Heart right ventricle (tissue), 16 donors: Measurements from ENCODE around the gene EPM2A. TPM values are rescaled to one million over a fixed set of nuclear protein-coding genes. Genes with fewer than 3 reads are reported as not detected.

Experiments
- ATAC-seq, 8 donors: fragments of 200-7000 bp; cut with Tn5 transposase; one replicate each; pipeline ENCODE4 v1.9.1; 2020; ENCODE audit warnings: mild to moderate bottlenecking in 8 of 8, moderate library complexity in 8 of 8, moderate number of reproducible peaks in 1 of 8
- DNase-seq, 2 donors: peaks; one replicate each; pipeline ENCODE4 v3.0.0-alpha.2; 2020
- H3K27ac ChIP-seq, 10 donors: fragments of 200-600 bp; sonication (generic) in 2 of 10; one replicate each; pipeline versions ENCODE4 v1.5.0 to v1.8.0; 2020 to 2022; ENCODE audit warnings: mild to moderate bottlenecking in 3 of 10
- H3K27me3 ChIP-seq, 7 donors: fragments of 200-600 bp; one replicate each; pipeline ENCODE4 v1.8.0; 2021 to 2022; ENCODE audit warnings: mild to moderate bottlenecking in 2 of 7
- H3K36me3 ChIP-seq, 9 donors: fragments of 200-600 bp; sonication (generic) in 1 of 9; one replicate each; pipeline versions ENCODE4 v1.5.0 to v1.8.0; 2020 to 2022; ENCODE audit warnings: mild to moderate bottlenecking in 2 of 9
- H3K4me1 ChIP-seq, 9 donors: fragments of 200-600 bp; sonication (generic) in 1 of 9; one replicate each; pipeline versions ENCODE4 v1.5.0 to v1.8.0; 2020 to 2022; ENCODE audit warnings: mild to moderate bottlenecking in 4 of 9
- H3K4me3 ChIP-seq, 10 donors: fragments of 200-600 bp; sonication (generic) in 2 of 10; one replicate each; pipeline versions ENCODE4 v1.5.0 to v1.8.0; 2020 to 2022; ENCODE audit warnings: mild to moderate bottlenecking in 7 of 10, moderate library complexity in 2 of 10
- H3K9me3 ChIP-seq, 11 donors: fragments of 200-600 bp in 10 of 11; sonication (generic) in 2 of 11; one replicate each; pipeline versions ENCODE4 v1.5.0 to v1.8.0; 2013 to 2022; ENCODE audit warnings: mild to moderate bottlenecking in 2 of 11, control low read depth in 1 of 11, moderate library complexity in 1 of 11
- CTCF ChIP-seq, 9 donors: fragments of 200-600 bp; sonication (generic) in 2 of 9; IDR thresholded peaks; one replicate each; pipeline versions ENCODE4 v1.5.0 to v1.8.0; 2021 to 2022; ENCODE audit warnings: antibody characterized with exemption in 9 of 9, mild to moderate bottlenecking in 5 of 9, moderate library complexity in 1 of 9
- WGBS, 2 donors: extraction: QIAGEN DNeasy Blood & Tissue Kit; methylation state at CpG; one replicate each; pipeline ENCODE4 v1.1.7; 2013; ENCODE audit warnings: inconsistent platforms in 1 of 2; 5-methylcytosine and 5-hydroxymethylcytosine counted together
- intact Hi-C, 10 donors: fragments of 100-400 bp; cut with DNase I; formaldehyde crosslinking; loops; one replicate each; pipeline versions ENCODE4 v1.11.1 to v1.14.2; 2022
- polyA plus RNA-seq, 2 donors: library from polyadenylated mRNA; stranded (reverse); fragments of 200-250 nt; gene quantifications; one replicate each; pipeline ENCODE4 v1.2.3, GENCODE V29; 2013
- total RNA-seq, 10 donors: library from RNA; stranded (reverse); fragmentation: NEBNext Ultra II Directional in 3 of 10; extraction: Animal tissue kit (Norgen Biotek cat#: 25700) in 3 of 10; gene quantifications; one replicate each; pipeline versions ENCODE4 v1.2.1 to v1.2.4, GENCODE V29; 2021 to 2023
- donor health status: Arrhythmogenic right ventricular cardiomyopathy.
- donor health status: ischemic (EF 13 %, LVEDD 7.1; RV severe dilation, severe dysfunction).
- donor health status: healthy with polysubstance abuse.
- donor health status: DM: no; HTN: yes; CAD: no.
- donor health status: DM: no; HTN: no; CAD: no.
- donor health status: ischemic (EF 25% LVEDD 6.9; RV normal size, moderate dysfunction).
- donor health status: ischemic (EF 25% LVEDD 5.7; RV mildly dilated, moderate dysfunction).
- donor health status: healthy.
- donor health status: DM: yes; HTN: yes; CAD: no.
- donor health status: Ischemic cardiomyopathy.
- donor health status: ischemic (EF 35%, LVEDD 5.7; RV mildly dilated, moderate dysfunction).
- donor health status: nonischemic (EF 11% LVEDD 7.7; RV severe dilation, severe dysfunction).
- donor health status: DM: yes; HTN: yes; CAD: no.
- donor health status: PGD.
- donor health status: ischemic (EF 29% LVEDD 5.4; RV normal size, mild dysfunction).
- donor health status: nonischemic (EF 23%, LVEDD 6.1; RV moderate dilation, normal function).

EPM2A gene
- total and polyA plus RNA-seq, 12 donors = 11.0 to 60.9 (median 43.2) TPM

- DNase-seq = no peak
Measured at GRCh38 chr6:145587334-145587733, 148.0 kb downstream of the EPM2A start.

GRCh38 chr6:145583753-145584152, 151.6 kb downstream of the EPM2A start:
- Histone ChIP-seq H3K36me3 (no peaks in the 10 kb centered on the region), H3K27me3 (no peaks in the 10 kb centered on the region), H3K27ac (no peak overlapping the region), H3K9me3 (peaks cover 0 to 25% (median 2%) of the 10 kb centered on the region in 11 donors), H3K4me3 (no peak overlapping the region), H3K4me1 (no peaks in the 10 kb centered on the region)
- ATAC-seq (no peak), DNase-seq (no peak)
- TF ChIP-seq CTCF (IDR thresholded peaks at IDR 0.05) = no peak
- intact Hi-C loops = no loop called here
- 62 to 68% methylated on average over 3 of the region's 3 CpGs for WGBS, 2 donors

More at GRCh38 chr6:145587334-145587733, 148.0 kb downstream of the EPM2A start:
- no peak overlapping the region for H3K27ac ChIP-seq
- H3K27me3 ChIP-seq = no peaks in the 10 kb centered on the region
- no peak for TF ChIP-seq CTCF (IDR thresholded peaks at IDR 0.05)
- no peaks in the 10 kb centered on the region for H3K36me3 ChIP-seq
- H3K4me3 ChIP-seq = no peak overlapping the region
- peaks cover 0 to 11% (median 0%) of the 10 kb centered on the region in 11 donors for H3K9me3 ChIP-seq
- ATAC-seq = peak in 1 of 8 donors; percentile 29
- H3K4me1 ChIP-seq = no peaks in the 10 kb centered on the region
- intact Hi-C loops = no loop called here

Other genes starting within 250 kb of the EPM2A start
- 10 to 100 TPM; 10.6 to 18.4 (median 14.2) TPM for gene FBXO30, start 79.3 kb upstream of the EPM2A start, total RNA-seq
- 1 to 10 TPM; 3.6 to 8.2 TPM for gene FBXO30, start 79.3 kb upstream of the EPM2A start, polyA plus RNA-seq
- 10 to 100 TPM in 4 of 10 donors, 1 to 10 TPM in 6; 9.1 to 12.1 (median 9.5) TPM for gene SHPRH, start 228.8 kb upstream of the EPM2A start, total RNA-seq
- 1 to 10 TPM; 1.9 to 8.8 TPM for gene SHPRH, start 228.8 kb upstream of the EPM2A start, polyA plus RNA-seq